Stimulated activated naive CD8-positive, alpha-beta T cell treated with anti-CD3 and anti-CD28 coated beads, Interleukin-15, amount 100 ng/mL, for 72 hours (primary cell): ENCODE measurements around the gene DCPS.
A peak's percentile ranks its signal among the peaks of the same experiment; 100 is the strongest.

Experiments
- ATAC-seq: fragments of 150-1000 bp; cut with Tn5 transposase; 2 replicates; pipeline ENCODE4 v1.10.0; 2021; ENCODE audit warnings: mild to moderate bottlenecking, moderate library complexity
- DNase-seq, 2 donors: peaks; one replicate each; pipeline ENCODE4 v3.0.0; 2021 to 2022
- H3K27ac Mint-ChIP-seq, 2 donors: one replicate each; pipeline ENCODE4 v1.8.0; 2022; ENCODE audit warnings: mild to moderate bottlenecking in 2 of 2, mixed read lengths in 2 of 2, moderate library complexity in 2 of 2
- H3K27me3 Mint-ChIP-seq: one replicate; pipeline ENCODE4 v1.8.0; 2022; ENCODE audit warnings: mixed read lengths
- H3K4me1 Mint-ChIP-seq: one replicate; pipeline ENCODE4 v1.8.0; 2022; ENCODE audit warnings: mild to moderate bottlenecking, mixed read lengths
- H3K4me3 Mint-ChIP-seq, 2 donors: one replicate each; pipeline ENCODE4 v1.8.0; 2022; ENCODE audit warnings: mild to moderate bottlenecking in 2 of 2, mixed read lengths in 2 of 2, moderate library complexity in 1 of 2
- H3K9me3 Mint-ChIP-seq, 2 donors: one replicate each; pipeline ENCODE4 v1.8.0; 2022; ENCODE audit warnings: mixed read lengths in 2 of 2

Gene DCPS

GRCh38 chr11:126310200-126310991 is 6.5 kb downstream of the DCPS start:
- peaks cover 24% of the 10 kb centered on the region for H3K4me1 Mint-ChIP-seq
- peak; percentile 54 to 57 for DNase-seq
- H3K27me3 Mint-ChIP-seq, result no peaks in the 10 kb centered on the region
- H3K4me3 Mint-ChIP-seq, result no peak overlapping the region
- H3K9me3 Mint-ChIP-seq, result no peaks in the 10 kb centered on the region
- ATAC-seq, result peak; percentile 80
- H3K27ac Mint-ChIP-seq, result no peak overlapping the region

DNA sequence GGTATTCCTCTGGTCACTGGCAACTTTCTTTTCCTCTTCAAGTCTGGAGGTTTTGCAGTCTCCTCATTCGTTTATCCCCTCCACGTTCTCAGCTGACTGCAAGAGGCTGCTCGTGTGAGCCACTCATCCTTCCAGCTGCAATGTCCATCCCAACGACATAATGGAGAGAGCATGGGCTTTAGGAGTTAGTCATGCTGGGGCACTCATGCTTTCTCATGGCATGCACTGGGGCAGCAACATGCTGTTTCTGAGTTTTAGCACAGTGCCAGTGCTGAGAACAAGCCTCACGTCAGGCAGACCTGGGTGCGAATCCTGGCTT is 7.1 kb downstream of the DCPS start:
- Mint-ChIP-seq H3K4me1 (peaks cover 19% of the 10 kb centered on the region), H3K27me3 (no peaks in the 10 kb centered on the region), H3K9me3 (peaks cover 0 to under 1% of the 10 kb centered on the region in 2 donors), H3K4me3 (no peak overlapping the region), H3K27ac (no peak overlapping the region)
- ATAC-seq, result no peak
- DNase-seq, result no peak

- no peak overlapping the region for H3K4me3 Mint-ChIP-seq
- H3K4me1 Mint-ChIP-seq, result peaks cover 19% of the 10 kb centered on the region
- peak overlapping the region in 1 of 2 donors; percentile 70 for H3K27ac Mint-ChIP-seq
- DNase-seq (no peak), ATAC-seq (no peak)
- H3K27me3 Mint-ChIP-seq, result no peaks in the 10 kb centered on the region
- peaks cover 0 to 6% of the 10 kb centered on the region in 2 donors for H3K9me3 Mint-ChIP-seq
Measured at GRCh38 chr11:126311401-126312291, 7.8 kb downstream of the DCPS start.

GRCh38 chr11:126312961-126313360 is 9.1 kb downstream of the DCPS start:
- H3K9me3 Mint-ChIP-seq, result peaks cover 0 to 6% of the 10 kb centered on the region in 2 donors
- no peak overlapping the region for H3K27ac Mint-ChIP-seq
- ATAC-seq, result no peak
- DNase-seq, result no peak
- H3K27me3 Mint-ChIP-seq, result no peaks in the 10 kb centered on the region
- peaks cover 19% of the 10 kb centered on the region for H3K4me1 Mint-ChIP-seq
- H3K4me3 Mint-ChIP-seq, result no peak overlapping the region

DNA sequence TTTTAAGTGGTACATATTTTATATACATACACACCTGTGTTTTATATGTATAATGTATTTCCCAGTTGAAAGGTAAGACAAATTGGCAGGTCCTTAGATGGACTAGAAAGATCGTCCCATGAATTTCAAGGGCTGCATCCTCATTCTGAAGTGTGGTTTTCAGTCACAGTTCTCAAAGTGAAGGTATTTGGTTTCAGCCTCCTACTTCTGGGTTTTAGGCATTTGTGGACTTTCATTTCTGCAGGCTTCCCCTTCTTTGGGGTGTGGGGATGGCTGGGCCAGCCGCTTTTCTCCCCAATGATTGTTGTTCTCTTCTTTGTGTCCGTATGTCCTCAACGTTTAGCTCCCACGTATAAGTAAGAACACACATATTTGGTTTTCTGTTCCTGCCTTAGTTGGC is 10.0 kb downstream of the DCPS start:
- H3K27me3 Mint-ChIP-seq, result no peaks in the 10 kb centered on the region
- peaks cover 0 to 6% of the 10 kb centered on the region in 2 donors for H3K9me3 Mint-ChIP-seq
- no peak overlapping the region for H3K27ac Mint-ChIP-seq
- ATAC-seq (no peak), DNase-seq (no peak)
- H3K4me1 Mint-ChIP-seq, result peaks cover 26% of the 10 kb centered on the region
- H3K4me3 Mint-ChIP-seq, result no peak overlapping the region

- H3K9me3 Mint-ChIP-seq, result peaks cover 0 to 6% of the 10 kb centered on the region in 2 donors
- ATAC-seq (no peak), DNase-seq (no peak)
- peak overlapping the region; percentile 86 for H3K27ac Mint-ChIP-seq
- H3K4me3 Mint-ChIP-seq, result peak overlapping the region; percentile 66 to 89
- peaks cover 46% of the 10 kb centered on the region for H3K4me1 Mint-ChIP-seq
- H3K27me3 Mint-ChIP-seq, result no peaks in the 10 kb centered on the region
Measured at GRCh38 chr11:126317432-126317755, 13.5 kb downstream of the DCPS start.

GRCh38 chr11:126317756-126318573 is 14.1 kb downstream of the DCPS start:
- Mint-ChIP-seq H3K27me3 (no peaks in the 10 kb centered on the region), H3K9me3 (peaks cover 0 to 6% of the 10 kb centered on the region in 2 donors), H3K4me3 (peak overlapping the region; percentile 66 to 89), H3K27ac (peak overlapping the region; percentile 86), H3K4me1 (peaks cover 46% of the 10 kb centered on the region)
- DNase-seq, result peak; percentile 16 to 47
- ATAC-seq, result peak; percentile 83

DNA sequence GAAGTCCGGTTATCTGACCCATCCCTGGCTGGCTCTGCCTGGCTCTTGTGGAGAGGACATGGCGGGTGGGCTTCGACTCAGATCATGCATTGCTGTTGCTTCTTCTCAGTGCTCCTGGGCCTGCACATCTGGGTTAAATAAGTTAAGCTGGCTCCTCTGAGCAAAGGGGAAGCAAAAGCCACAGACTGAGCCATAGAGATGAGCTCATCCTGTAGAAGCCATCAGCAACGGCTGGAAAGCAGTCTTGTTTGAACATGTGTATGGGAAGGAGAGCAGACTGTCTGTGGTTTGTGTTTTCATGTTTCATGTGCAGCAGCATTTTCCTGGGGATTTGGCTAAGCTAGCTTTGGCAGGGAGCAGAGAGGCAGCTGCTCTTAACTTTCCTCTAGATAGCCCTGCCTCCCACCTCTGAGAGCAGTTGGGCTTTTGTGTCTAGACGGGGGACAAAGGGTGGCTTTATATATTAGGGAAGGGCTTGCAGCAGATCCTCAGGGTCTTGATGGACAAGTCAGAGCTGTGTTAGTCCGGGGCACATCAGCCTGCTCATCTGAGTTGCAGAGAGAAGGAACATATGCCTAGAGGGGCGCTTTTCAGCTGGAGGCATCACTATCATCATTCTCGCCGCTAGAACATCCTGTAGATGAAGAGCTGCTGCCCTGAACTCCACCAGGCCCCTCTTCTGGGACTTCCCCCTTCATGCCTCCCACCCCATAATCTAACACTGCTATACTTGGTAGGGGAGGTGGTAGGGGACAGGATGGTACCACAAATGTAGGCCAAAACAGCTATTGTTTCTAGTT is 14.9 kb downstream of the DCPS start:
- H3K4me1 Mint-ChIP-seq, result peaks cover 46% of the 10 kb centered on the region
- DNase-seq (peak; percentile 22 to 34), ATAC-seq (peak; percentile 83)
- peaks cover 0 to 6% of the 10 kb centered on the region in 2 donors for H3K9me3 Mint-ChIP-seq
- H3K27me3 Mint-ChIP-seq, result no peaks in the 10 kb centered on the region
- peak overlapping the region; percentile 86 for H3K27ac Mint-ChIP-seq
- H3K4me3 Mint-ChIP-seq, result peak overlapping the region; percentile 66 to 89

DNA sequence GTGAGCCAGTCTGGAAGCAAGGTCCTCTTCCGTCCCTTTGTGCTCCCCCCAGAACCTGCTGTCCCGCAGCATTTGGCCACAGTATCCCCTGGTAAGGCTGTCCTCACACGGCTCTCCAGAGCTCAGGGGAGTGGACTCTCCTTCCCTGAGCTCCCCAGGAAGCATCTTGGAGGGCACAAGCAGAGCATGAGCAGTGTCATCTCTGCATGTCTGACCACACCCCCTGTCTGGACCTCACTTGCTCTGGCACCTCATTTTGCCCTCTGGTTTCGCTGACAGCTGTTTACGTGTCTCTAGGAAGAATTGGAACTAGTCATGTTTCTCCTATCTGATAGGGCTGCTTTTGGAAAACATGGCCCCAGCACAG is 15.5 kb downstream of the DCPS start:
- H3K9me3 Mint-ChIP-seq, result peaks cover 0 to 6% of the 10 kb centered on the region in 2 donors
- peaks cover 46% of the 10 kb centered on the region for H3K4me1 Mint-ChIP-seq
- peak overlapping the region; percentile 42 to 86 for H3K27ac Mint-ChIP-seq
- ATAC-seq, result no peak
- peak overlapping the region in 1 of 2 donors; percentile 89 for H3K4me3 Mint-ChIP-seq
- H3K27me3 Mint-ChIP-seq, result no peaks in the 10 kb centered on the region
- DNase-seq, result no peak

DNA sequence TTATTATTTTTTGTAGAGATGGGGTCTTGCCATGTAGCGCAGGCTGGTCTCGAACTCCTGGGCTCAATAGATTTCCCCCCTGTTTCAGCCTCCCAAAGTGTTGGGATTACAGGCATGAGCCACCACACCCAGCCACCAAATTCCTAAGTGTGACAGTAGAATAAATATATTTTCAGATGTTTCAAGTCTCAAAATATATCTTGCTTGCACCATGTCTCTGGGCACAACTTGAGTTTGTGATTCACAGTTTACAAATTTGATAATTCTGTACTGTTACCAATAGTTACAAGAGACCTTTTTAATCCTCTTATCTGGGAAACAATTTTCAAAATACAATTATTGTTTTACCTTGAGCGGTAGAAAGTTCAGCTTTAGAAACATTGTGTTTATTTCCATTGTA is 19.1 kb downstream of the DCPS start:
- H3K9me3 Mint-ChIP-seq, result no peaks in the 10 kb centered on the region
- no peak for ATAC-seq
- DNase-seq, result no peak
- no peaks in the 10 kb centered on the region for H3K27me3 Mint-ChIP-seq
- no peak overlapping the region for H3K4me3 Mint-ChIP-seq
- peaks cover 38% of the 10 kb centered on the region for H3K4me1 Mint-ChIP-seq
- no peak overlapping the region for H3K27ac Mint-ChIP-seq

GRCh38 chr11:126327281-126328000 is 23.6 kb downstream of the DCPS start:
- DNase-seq (no peak), ATAC-seq (no peak)
- H3K27ac Mint-ChIP-seq, result peak overlapping the region; percentile 35 to 77
- peaks cover 29% of the 10 kb centered on the region for H3K4me1 Mint-ChIP-seq
- H3K9me3 Mint-ChIP-seq, result no peaks in the 10 kb centered on the region
- no peaks in the 10 kb centered on the region for H3K27me3 Mint-ChIP-seq
- H3K4me3 Mint-ChIP-seq, result no peak overlapping the region

- Mint-ChIP-seq H3K4me1 (peaks cover 31% of the 10 kb centered on the region), H3K9me3 (no peaks in the 10 kb centered on the region), H3K27me3 (no peaks in the 10 kb centered on the region), H3K4me3 (no peak overlapping the region), H3K27ac (peak overlapping the region in 1 of 2 donors; percentile 9)
- ATAC-seq, result no peak
- no peak for DNase-seq
Measured at GRCh38 chr11:126328001-126328390, 24.1 kb downstream of the DCPS start.

DNA sequence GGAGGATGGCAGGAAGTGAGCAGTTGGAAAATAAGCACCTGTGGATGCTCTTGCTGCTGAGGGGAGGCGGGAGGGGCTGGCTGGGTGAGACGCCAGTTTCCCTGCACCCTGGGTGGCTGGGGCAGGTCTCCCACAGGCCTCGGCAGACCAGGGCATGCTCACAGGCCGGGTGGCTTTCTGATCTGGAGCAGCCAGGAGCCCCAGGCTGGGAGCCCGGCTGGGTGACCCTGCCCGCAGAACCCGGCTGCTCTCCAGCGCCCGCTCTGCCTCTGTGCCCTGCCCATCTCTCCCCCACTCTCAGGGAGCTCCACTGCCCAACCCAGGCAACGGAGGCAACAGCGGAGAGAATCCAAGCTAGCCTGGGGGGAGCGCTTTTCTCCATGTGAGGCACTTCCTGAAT is 24.6 kb downstream of the DCPS start:
- no peak for DNase-seq
- no peak overlapping the region for H3K4me3 Mint-ChIP-seq

DNA sequence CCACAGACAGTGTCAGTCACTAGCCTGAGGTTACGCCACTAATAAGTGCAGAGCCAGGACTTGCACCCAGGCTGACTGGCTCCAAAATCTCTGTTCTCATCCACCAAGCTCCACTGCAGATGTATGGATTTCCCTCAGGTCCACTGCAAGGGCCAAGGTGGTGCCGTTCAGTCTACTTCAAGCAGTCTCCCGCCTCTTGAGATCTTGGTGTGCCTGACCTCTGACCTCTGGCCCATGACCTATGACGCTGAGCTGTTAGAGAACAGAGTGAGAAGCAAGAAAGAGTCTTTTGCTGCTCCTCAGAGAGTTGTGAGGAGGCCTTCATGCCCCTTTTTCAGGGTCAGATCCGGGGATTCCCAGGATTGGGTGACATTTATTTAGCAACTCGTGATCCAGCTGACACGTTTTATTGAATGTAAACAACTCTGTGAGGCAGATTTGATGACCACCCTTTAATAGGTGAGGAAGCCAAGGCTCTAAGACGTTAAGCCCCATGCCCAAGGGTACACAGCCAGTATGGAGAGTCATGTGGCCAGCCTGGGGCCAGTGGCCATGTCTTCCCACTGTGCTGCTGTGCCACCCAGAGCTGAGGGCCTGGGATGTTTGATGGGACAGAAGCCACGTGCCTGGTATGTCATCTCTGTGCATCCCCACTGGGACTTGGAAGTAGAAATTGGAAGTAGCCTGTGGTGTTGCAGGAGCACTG is 25.2 kb downstream of the DCPS start:
- no peaks in the 10 kb centered on the region for H3K9me3 Mint-ChIP-seq
- H3K27ac Mint-ChIP-seq, result peak overlapping the region in 1 of 2 donors; percentile 74
- no peaks in the 10 kb centered on the region for H3K27me3 Mint-ChIP-seq
- H3K4me3 Mint-ChIP-seq, result no peak overlapping the region
- peaks cover 31% of the 10 kb centered on the region for H3K4me1 Mint-ChIP-seq
- DNase-seq (no peak), ATAC-seq (no peak)

More for the DNA sequence above, 24.6 kb downstream of the DCPS start:
- no peaks in the 10 kb centered on the region for H3K9me3 Mint-ChIP-seq
- H3K27me3 Mint-ChIP-seq, result no peaks in the 10 kb centered on the region
- no peak overlapping the region for H3K27ac Mint-ChIP-seq
- peaks cover 31% of the 10 kb centered on the region for H3K4me1 Mint-ChIP-seq
- ATAC-seq, result peak; percentile 17
